Stimulated activated CD8-positive, alpha-beta memory T cell treated with anti-CD3 and anti-CD28 coated beads, Interleukin-2, amount 100 ng/mL, for 48 hours (primary cell): Measurements from ENCODE around the gene DNAJC9.

Experiments
- DNase-seq, 2 donors: peaks; one replicate each; pipeline ENCODE4 v3.0.0-alpha.2; 2020; ENCODE audit warnings: low read depth in 2 of 2

The DNAJC9 gene

GRCh38 chr10:73238990-73239566, 8.0 kb downstream of the DNAJC9 start:
- no peak for DNase-seq

GRCh38 chr10:73234695-73235094, 12.4 kb downstream of the DNAJC9 start:
- no peak for DNase-seq

GRCh38 chr10:73233883-73234282, 13.2 kb downstream of the DNAJC9 start:
- no peak for DNase-seq

GRCh38 chr10:73232887-73233286, 14.2 kb downstream of the DNAJC9 start:
- DNase-seq: no peak

- no peak for DNase-seq
These were observed 17.5 kb downstream of the DNAJC9 start for GRCh38 chr10:73229567-73229966.

- DNase-seq: no peak
These were observed 18.8 kb downstream of the DNAJC9 start for GRCh38 chr10:73228247-73228646.

- no peak for DNase-seq
These were observed 20.4 kb downstream of the DNAJC9 start for GRCh38 chr10:73226663-73227062.

- no peak for DNase-seq
These were observed 21.5 kb downstream of the DNAJC9 start for GRCh38 chr10:73225518-73225917.

GRCh38 chr10:73220989-73221388, 26.1 kb downstream of the DNAJC9 start:
- DNase-seq: no peak

- no peak for DNase-seq
These were observed 27.7 kb downstream of the DNAJC9 start for GRCh38 chr10:73219384-73219783.

GRCh38 chr10:73218431-73219191, 28.4 kb downstream of the DNAJC9 start:
- DNase-seq: no peak

GRCh38 chr10:73217628-73218027, 29.4 kb downstream of the DNAJC9 start:
- DNase-seq: no peak

GRCh38 chr10:73215749-73216148, 31.3 kb downstream of the DNAJC9 start:
- DNase-seq: no peak

- no peak for DNase-seq
These were observed 35.8 kb downstream of the DNAJC9 start for GRCh38 chr10:73211106-73211811.

GRCh38 chr10:73210395-73211105, 36.5 kb downstream of the DNAJC9 start:
- no peak for DNase-seq

GRCh38 chr10:73209705-73210104, 37.4 kb downstream of the DNAJC9 start:
- DNase-seq: no peak

GRCh38 chr10:73207883-73208282, 39.2 kb downstream of the DNAJC9 start:
- DNase-seq: no peak

GRCh38 chr10:73206385-73206784, 40.7 kb downstream of the DNAJC9 start:
- no peak for DNase-seq

GRCh38 chr10:73205890-73206289, 41.2 kb downstream of the DNAJC9 start:
- DNase-seq: no peak

GRCh38 chr10:73205081-73205480, 42.0 kb downstream of the DNAJC9 start:
- DNase-seq: no peak
